Thyroid gland (tissue), 4 donors: ENCODE results near the gene KIRREL2. TPM values are rescaled to one million over a fixed set of nuclear protein-coding genes. Genes with fewer than 3 reads are reported as not detected.

Experiments used
- DNase-seq, 2 donors: peaks; one replicate each; pipeline ENCODE4 v3.0.0-alpha.2; 2019
- H3K27ac ChIP-seq, 3 donors: fragments of 200-600 bp; sonication (generic); 1 replicate in 2 of 3; 2 replicates in 1 of 3; pipeline ENCODE4 v1.5.1; 2016 to 2019; ENCODE audit warnings: mild to moderate bottlenecking in 1 of 3, moderate library complexity in 1 of 3
- H3K27me3 ChIP-seq: fragments of 200-600 bp; sonication (generic); one replicate; pipeline ENCODE4 v1.5.1; 2019
- H3K36me3 ChIP-seq, 2 donors: fragments of 200-600 bp; sonication (generic); one replicate each; pipeline ENCODE4 v1.5.1; 2016 to 2019
- H3K4me1 ChIP-seq, 2 donors: fragments of 200-600 bp; sonication (generic); one replicate each; pipeline ENCODE4 v1.5.1; 2017 to 2019
- H3K4me3 ChIP-seq, 3 donors: fragments of 200-600 bp; sonication (generic); replicated peaks in 1 of 3; 1 replicate in 2 of 3; 2 replicates in 1 of 3; pipeline ENCODE4 v1.5.1; 2016; ENCODE audit warnings: mild to moderate bottlenecking in 1 of 3
- H3K9me3 ChIP-seq: fragments of 200-600 bp; sonication (generic); one replicate; pipeline ENCODE4 v1.5.1; 2017
- CTCF ChIP-seq, 6 experiments: fragments of 200-600 bp in 3 of 6; fragments of 450-650 bp in 3 of 6; sonication (generic) in 3 of 6; IDR thresholded peaks; one replicate each; pipeline ENCODE4 v1.5.1; 2016 to 2019; ENCODE audit warnings: antibody characterized with exemption in 6 of 6, mild to moderate bottlenecking in 2 of 6, inconsistent platforms in 1 of 6, moderate library complexity in 1 of 6
- POLR2A ChIP-seq, 2 donors: fragments of 450-650 bp; IDR thresholded peaks; one replicate each; pipeline ENCODE4 v1.6.1; 2017; ENCODE audit warnings: antibody characterized with exemption in 2 of 2, mild to moderate bottlenecking in 2 of 2, moderate library complexity in 1 of 2
- WGBS, 2 donors: methylation state at CpG; one replicate each; pipeline ENCODE4 v1.1.5; 2017; 5-methylcytosine and 5-hydroxymethylcytosine counted together
- intact Hi-C: fragments of 100-400 bp; cut with DNase I; formaldehyde crosslinking; loops from one replicate; pipeline ENCODE4 v1.15.1; 2023
- total RNA-seq, 4 donors: library from RNA; depleted of rRNA; stranded (reverse); fragments of >200 nt; gene quantifications; one replicate each; pipeline ENCODE4 v1.2.3, GENCODE V29; 2016

KIRREL2 gene
- total RNA-seq, 4 donors from 2014 or later, result 0.20 to 0.33 TPM; not detected in 2

- Histone ChIP-seq H3K9me3 (no peaks in the 10 kb centered on the region), H3K4me3 (no peak overlapping the region), H3K27ac (no peak overlapping the region), H3K4me1 (peaks cover 6 to 7% of the 10 kb centered on the region in 2 donors), H3K36me3 (no peaks in the 10 kb centered on the region), H3K27me3 (no peaks in the 10 kb centered on the region)
- WGBS, 2 donors, result 95% methylated on average over 32 of the region's 32 CpGs
- TF ChIP-seq CTCF (IDR thresholded peaks at IDR 0.05), result no peak
- no peak for TF ChIP-seq POLR2A (IDR thresholded peaks at IDR 0.05)
- DNase-seq, result no peak
- intact Hi-C loops, result no loop called here
These were observed 17.8 kb downstream of the KIRREL2 start for GRCh38 chr19:35874392-35874930.

- WGBS, 2 donors, result 42 to 52% methylated on average over 19 to 23 of the region's 23 CpGs
- intact Hi-C loops, result no loop called here
- no peak overlapping the region for H3K4me3 ChIP-seq
- H3K4me1 ChIP-seq, result no peaks in the 10 kb centered on the region
- H3K27me3 ChIP-seq, result no peaks in the 10 kb centered on the region
- no peak for DNase-seq
- no peaks in the 10 kb centered on the region for H3K9me3 ChIP-seq
- no peak overlapping the region for H3K27ac ChIP-seq
- H3K36me3 ChIP-seq, result no peaks in the 10 kb centered on the region
- TF ChIP-seq POLR2A (IDR thresholded peaks at IDR 0.05), result no peak
- TF ChIP-seq CTCF (IDR thresholded peaks at IDR 0.05), result no peak
These were observed 22.4 kb downstream of the KIRREL2 start for GRCh38 chr19:35879068-35879467.

- intact Hi-C loops, result no loop called here
- WGBS, 2 donors, result 2 to 4% methylated on average over 17 to 18 of the region's 28 CpGs
- Histone ChIP-seq H3K27ac (no peak overlapping the region), H3K4me3 (no peak overlapping the region), H3K27me3 (no peaks in the 10 kb centered on the region), H3K4me1 (no peaks in the 10 kb centered on the region), H3K36me3 (no peaks in the 10 kb centered on the region), H3K9me3 (no peaks in the 10 kb centered on the region)
- TF ChIP-seq POLR2A (IDR thresholded peaks at IDR 0.05) (no peak), CTCF (IDR thresholded peaks at IDR 0.05) (no peak)
- DNase-seq, result peak; percentile 88 to 91
These were observed 23.1 kb downstream of the KIRREL2 start for GRCh38 chr19:35879770-35880317.

GRCh38 chr19:35882114-35882832, 25.6 kb downstream of the KIRREL2 start:
- Histone ChIP-seq H3K4me1 (no peaks in the 10 kb centered on the region), H3K9me3 (no peaks in the 10 kb centered on the region), H3K36me3 (no peaks in the 10 kb centered on the region), H3K27me3 (no peaks in the 10 kb centered on the region), H3K4me3 (no peak overlapping the region), H3K27ac (no peak overlapping the region)
- DNase-seq, result peak; percentile 28 to 39
- peak in 5 of 6 experiments; percentile 20 to 75 (median 60) for TF ChIP-seq CTCF (IDR thresholded peaks at IDR 0.05)
- no peak for TF ChIP-seq POLR2A (IDR thresholded peaks at IDR 0.05)
- intact Hi-C loops, result loop anchor here (2.0 kb wide), 1 partner anchor 51 kb away; no protein-coding TSS in a partner anchor
- WGBS, 2 donors, result 27 to 28% methylated on average over 8 of the region's 8 CpGs

GRCh38 chr19:35883882-35884281, 27.2 kb downstream of the KIRREL2 start:
- 28 to 43% methylated on average over 2 of the region's 2 CpGs for WGBS, 2 donors
- Histone ChIP-seq H3K9me3 (no peaks in the 10 kb centered on the region), H3K36me3 (peaks cover 13% of the 10 kb centered on the region in 2 donors), H3K27ac (no peak overlapping the region), H3K4me1 (no peaks in the 10 kb centered on the region), H3K4me3 (no peak overlapping the region), H3K27me3 (no peaks in the 10 kb centered on the region)
- intact Hi-C loops, result loop anchor here (2.0 kb wide), 1 partner anchor 49 kb away; no protein-coding TSS in a partner anchor
- DNase-seq, result no peak
- TF ChIP-seq POLR2A (IDR thresholded peaks at IDR 0.05), result no peak
- no peak for TF ChIP-seq CTCF (IDR thresholded peaks at IDR 0.05)
